ENCODE data around the gene NDUFS8.

The NDUFS8 gene

GRCh38 chr11:68080860-68081259, 50.4 kb downstream of the NDUFS8 start:
- no peak for DNase-seq (ENCODE audit: low spot score)

- DNase-seq (ENCODE audit: low spot score), result no peak
Measured at GRCh38 chr11:68081691-68082090, 51.2 kb downstream of the NDUFS8 start.

GRCh38 chr11:68082481-68082880, 52.0 kb downstream of the NDUFS8 start:
- no peak for DNase-seq (ENCODE audit: low spot score)

GRCh38 chr11:68083517-68083916, 53.0 kb downstream of the NDUFS8 start:
- DNase-seq (ENCODE audit: low spot score), result no peak

Measured in hematopoietic multipotent progenitor cell treated with erythropoietin and hydrocortisone succinate and interleukin-3 and kit ligand, for 17 days (in vitro differentiated cells).